ENCODE results near the gene SETD7.

SETD7 gene

DNA sequence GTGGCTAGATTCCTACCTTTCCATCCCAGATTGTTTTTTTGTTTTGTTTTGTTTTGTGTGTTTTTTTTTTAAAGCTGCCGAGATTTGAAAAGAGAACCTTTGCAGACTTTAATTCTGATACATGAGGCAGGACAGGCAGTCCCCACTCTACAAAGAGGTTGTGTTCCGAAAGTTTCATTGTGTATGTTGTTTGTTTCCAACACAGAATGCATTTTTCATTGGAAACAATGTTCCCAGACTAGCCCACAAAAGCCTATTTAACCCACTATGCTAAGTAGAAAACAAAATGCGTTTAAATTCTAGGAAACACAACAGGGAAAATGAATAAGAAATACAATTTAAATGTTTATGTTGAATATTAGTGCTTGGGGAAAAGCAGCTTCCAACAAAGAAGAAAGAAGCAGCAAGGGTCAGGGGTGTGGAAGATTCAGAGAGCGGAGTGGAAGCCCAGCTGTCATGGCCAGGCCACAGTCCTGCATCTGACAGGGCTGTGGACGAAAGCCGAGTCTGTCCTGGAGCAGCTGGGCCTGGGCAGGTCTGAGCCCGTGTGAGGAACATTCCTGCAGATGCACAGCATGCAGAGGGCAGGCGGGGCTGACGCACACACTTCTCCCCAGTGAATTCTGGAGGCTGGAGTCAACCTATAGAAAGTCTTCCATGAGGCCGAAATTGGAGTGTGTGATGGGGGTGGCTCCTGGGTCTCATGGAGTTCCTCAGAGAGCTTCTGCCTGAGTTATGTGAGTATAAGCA lies 12.4 kb upstream of the SETD7 start:
- DNase-seq (ENCODE audit: low spot score) = no peak

DNA sequence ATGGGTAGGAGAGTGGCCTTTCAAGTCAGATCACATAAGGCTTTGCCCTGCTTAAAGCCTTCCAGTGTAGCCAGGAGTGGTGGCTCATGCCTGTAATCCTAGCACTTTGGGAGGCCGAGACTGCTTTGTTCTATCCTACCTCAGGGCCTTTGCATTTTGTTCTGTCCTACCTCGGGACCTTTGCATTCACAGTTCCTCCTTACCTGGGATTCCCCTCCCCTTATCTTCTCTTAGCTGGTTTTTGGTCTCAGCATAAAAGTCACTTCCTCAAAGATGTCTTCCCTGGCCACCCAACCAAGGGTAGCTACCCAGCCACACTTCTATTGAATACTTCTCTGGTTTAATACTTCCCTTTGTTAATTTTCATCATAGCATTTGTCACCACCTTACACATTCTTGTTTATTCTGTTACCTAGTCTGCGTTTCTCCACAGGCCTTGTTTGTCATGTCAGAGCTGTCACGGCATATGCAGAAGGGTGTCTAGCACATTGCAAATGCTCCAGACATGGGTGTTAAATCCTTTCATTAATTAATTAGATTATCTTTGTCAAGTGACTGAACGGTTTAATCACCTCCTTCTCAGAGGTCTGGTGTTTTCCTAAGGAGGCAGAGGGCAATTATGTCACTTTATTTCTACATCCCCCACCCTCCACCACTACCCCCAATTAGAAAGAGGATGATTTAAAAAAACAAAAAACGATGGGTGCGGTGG lies 11.3 kb upstream of the SETD7 start:
- DNase-seq (ENCODE audit: low spot score) = no peak

DNA sequence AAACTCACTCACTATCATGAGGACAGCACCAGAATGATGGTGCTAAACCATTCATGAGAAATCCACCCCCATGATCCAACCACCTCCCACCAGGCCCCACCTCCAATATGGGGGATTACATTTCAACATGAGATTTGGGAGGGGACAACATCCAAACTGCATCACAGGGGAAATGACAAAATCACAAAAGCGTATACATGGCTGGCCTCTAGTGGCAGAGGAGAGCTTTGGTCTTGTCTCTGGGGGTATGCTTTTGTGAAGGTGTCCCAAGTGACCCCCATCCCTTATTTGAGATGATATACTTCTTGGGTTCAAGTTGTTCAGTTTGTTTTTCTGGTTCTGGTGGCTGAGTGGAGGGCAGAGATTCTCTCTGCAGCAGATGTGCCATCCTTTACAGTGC lies 8.5 kb upstream of the SETD7 start:
- no peak for DNase-seq (ENCODE audit: low spot score)

- no peak for DNase-seq (ENCODE audit: low spot score)
Observed at GRCh38 chr4:139563515-139563914, 7.5 kb upstream of the SETD7 start.

- DNase-seq (ENCODE audit: low spot score) = no peak
Observed at GRCh38 chr4:139562839-139563238, 6.8 kb upstream of the SETD7 start.

DNA sequence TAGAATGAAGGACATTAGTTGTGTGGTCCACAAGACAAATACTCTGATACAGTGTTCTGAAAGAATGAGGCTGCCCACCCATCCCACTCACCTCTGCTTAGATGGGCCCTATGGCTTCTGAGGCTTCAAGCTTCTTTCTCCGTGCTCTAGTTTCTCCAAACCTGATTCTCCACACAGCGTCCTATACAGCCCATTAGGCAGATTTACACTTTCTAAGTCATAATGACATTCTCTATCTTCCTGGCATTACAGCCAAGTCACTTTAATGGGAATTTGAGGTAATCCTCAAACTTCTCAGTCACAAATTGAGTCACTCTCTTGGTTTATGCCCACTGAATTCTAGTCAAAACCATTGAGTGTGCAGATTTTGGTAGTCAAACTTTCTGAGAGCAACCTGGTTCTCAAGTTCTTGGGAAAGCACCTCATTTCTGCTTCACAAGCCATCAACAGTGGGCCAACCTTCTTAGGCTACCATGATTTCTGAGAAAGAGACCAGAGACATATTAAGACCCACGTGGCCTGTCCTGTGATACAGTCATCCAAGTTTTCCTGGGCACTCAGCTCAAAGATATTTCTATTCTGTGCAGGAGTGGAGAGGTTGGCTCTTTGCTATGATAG lies 6.2 kb upstream of the SETD7 start:
- no peak for DNase-seq (ENCODE audit: low spot score)

- DNase-seq (ENCODE audit: low spot score) = no peak
Observed at GRCh38 chr4:139560406-139561104, 4.5 kb upstream of the SETD7 start.

GRCh38 chr4:139559687-139560086 lies 3.7 kb upstream of the SETD7 start:
- no peak for DNase-seq (ENCODE audit: low spot score)

DNA sequence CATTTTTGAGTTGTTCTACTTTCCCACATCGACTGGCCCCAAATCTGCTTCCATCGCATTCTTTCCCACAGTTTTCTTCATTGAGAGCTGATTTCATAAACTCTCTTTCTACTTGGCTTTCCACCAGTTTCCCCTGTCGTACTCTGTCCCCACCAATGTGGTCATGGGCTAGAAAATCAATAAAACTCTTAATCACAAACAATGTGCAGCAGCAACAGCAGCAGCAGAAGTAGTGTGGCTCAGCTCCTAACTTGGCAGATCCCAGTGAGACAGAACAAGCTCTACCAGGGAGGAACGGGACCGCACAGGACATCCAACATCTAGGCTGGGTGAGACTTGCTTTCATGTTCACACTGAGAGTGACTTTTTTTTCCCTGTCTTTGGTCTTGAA lies 3.1 kb upstream of the SETD7 start:
- DNase-seq (ENCODE audit: low spot score) = no peak

GRCh38 chr4:139558235-139559088 lies 2.4 kb upstream of the SETD7 start:
- no peak for DNase-seq (ENCODE audit: low spot score)

DNA sequence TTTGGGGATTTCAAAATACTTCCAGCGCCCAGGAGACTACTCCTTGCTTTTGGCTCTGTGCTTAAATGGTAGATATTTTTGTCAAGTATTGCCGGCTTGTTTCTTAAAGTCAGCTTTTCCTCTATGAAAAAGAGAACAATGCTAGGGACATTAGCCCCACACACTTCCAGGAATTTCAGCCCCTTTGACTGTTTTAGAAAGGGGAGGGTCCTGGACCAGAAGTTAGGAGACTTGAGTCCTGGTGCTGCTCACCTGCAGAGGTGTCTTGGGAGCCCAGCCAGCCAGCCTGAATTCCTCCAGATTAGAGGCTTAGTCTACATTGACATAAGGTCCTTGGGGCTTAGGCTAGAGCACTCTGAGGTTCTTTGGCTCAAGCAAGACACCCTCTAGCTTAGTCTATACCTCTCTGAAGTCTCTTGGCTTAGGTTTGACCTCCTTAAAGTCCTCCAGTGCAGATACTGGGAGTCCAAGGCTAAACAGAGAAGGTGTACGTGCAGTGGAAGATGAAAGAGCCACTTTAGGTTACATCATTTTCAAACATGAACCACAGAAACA lies 1.6 kb upstream of the SETD7 start:
- DNase-seq (ENCODE audit: low spot score) = no peak

DNA sequence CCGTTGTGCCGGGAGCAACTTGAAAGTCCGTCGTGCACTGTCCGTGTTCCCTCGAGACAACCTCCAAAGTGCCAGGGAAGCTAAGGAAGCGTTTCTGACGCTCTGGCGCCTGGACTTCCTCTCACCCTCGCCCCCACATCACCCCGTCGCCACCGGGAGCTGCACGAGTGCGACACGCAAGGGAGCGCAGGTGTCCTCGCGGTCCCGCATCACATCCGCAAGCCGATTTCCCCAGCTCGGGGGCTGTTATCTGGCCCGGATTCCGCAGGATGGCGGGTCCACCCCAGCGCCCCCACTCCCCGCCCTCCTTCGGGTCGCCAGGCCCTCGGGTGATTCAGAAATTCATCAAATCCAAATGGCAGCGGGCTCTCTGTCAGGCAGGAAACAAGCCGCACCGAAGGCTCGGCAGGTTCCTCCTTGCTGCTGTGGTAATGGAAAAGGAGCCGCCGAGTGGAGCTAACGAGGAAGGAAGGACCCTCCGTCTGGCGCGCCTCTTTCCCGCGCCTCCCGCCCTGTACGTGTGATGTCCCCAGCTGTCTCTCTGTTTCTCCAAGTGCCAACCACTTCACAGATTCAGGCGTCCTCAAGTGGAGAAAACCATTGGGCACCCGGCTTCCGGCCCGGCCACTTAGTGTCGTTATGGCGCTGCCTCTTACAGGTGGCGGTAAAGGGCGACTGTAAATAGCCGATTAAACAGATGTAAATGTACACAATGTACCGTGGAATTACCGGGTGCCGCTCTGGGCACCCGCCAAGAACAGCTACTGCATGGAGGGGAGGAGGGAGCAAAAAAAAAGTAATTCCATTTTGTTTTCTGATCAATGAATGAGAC lies 921 bp upstream of the SETD7 start:
- DNase-seq (ENCODE audit: low spot score) = peak; percentile 43

DNA sequence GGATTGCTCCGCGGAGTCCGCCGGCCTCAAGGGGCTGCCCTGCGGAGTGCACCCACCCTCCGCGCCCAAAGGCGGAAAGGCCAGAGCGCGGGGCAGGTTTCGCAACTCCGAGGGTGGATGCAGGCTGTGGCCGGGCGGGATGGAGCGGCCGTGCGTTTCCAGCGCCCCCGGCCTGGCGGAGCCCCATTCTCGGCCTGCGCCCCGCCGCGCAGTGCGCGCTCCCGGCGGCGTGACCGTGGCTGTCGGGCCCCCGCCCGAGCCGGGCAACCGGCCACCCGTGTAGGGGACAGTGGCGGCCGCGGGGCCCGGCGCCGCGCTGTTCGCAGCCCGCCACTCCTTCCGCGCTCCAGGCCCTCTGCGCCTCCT lies 331 bp downstream of the SETD7 start:
- DNase-seq (ENCODE audit: low spot score) = peak; percentile 66

DNA sequence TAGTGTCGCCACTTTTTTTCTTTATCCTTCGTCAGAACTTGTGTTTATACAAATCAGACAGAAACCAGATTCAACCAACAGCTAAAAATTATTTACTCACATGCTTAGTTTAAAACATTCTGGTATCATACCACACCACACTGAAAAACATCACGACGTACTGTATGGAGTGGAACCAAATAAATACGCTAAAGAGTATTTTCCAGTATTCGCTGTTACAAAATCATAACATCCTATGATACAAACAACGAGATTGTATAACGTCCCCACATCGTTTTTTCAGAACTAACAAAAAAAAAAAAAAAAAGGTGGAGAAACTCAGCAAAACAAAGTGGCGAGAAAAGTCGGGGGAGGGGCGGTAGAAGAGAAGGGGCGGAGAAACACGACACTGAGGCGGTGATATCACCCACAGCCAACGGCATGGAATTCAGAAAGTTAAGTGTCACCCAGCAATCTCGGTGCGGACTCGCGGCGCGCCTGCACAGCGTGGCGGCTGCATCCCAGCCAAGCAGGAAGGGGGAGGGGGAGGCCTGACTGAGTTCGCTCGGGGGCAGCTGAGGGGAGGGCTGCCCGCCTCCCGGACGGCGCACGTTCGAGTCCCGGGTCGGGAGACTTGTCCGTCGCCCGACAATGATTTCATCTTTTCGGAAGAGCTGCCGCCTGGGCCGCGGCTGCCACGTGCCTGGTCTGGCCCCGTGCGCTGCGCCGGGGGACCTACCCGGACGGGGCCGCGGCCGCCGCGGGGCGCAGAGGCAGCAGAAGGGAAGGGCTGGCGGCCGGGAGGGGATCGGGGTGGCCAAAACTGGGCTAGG lies 920 bp downstream of the SETD7 start:
- DNase-seq (ENCODE audit: low spot score) = peak; percentile 88

DNA sequence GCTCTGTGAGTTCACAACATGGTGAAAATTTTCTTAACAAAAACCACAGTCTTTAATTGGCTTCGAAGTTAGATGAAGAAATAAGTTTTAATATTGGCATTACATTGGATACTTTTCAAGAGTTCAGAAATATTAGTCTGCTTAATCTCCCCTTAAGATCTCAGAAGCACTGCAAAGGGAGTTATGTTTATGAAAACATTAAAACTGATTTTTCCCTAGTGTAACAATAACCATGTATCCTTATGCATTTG lies 1.5 kb downstream of the SETD7 start:
- DNase-seq (ENCODE audit: low spot score) = no peak

DNA sequence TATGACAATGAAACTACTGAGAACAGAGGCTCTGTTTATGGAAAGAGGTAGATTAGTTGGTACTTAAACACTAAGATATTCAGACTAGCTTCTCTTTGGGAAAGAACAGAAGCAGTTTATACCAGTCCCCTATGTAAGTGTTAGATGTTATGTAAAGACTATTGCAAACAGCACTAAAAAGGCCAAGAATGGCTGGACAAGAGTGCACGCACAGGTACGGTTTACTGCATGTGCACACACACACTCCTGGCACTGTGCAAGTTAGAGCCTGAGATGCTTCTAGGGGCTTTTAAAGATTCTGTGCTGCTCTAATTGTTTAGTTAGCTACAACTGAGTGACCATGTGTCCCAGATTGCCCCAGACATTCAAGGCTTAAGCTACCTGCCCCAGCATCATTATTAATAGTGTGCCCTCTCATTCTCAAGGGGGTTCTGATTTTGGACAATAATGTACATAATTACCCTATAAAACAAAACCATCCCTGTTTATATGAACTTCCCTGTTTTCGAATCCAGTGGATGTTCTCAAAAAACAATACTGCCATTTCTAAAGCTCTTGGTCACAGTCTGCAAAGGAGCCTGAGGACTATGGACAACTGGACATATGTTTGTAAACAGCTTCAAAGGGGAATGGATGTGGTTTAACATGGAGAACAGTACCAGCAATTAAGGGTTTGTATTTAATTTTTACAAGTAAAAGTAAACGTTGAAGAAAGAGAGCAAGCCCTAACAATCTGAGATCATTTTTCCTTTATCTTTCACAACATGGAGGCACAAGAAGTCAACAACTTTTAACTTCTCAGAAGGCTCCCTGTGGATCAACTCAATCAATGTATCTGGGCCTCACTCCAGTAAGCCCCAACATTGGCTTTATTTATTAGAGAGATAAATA lies 2.0 kb downstream of the SETD7 start:
- no peak for DNase-seq (ENCODE audit: low spot score)

GRCh38 chr4:139552517-139553307 lies 3.3 kb downstream of the SETD7 start:
- DNase-seq (ENCODE audit: low spot score) = peak; percentile 57

All from GM03348 (cell line).